Activated CD4-positive, alpha-beta T cell treated with anti-CD3 and anti-CD28 coated beads, Interleukin-2, amount 50 U/mL, for 1 hour (primary cell): ENCODE results near the gene DNMT3A.

Experiments used
- DNase-seq: peaks from one replicate; pipeline ENCODE4 v3.0.0-alpha.2; 2020

DNMT3A gene

GRCh38 chr2:25303633-25304236, 38.0 kb downstream of the DNMT3A start:
- DNase-seq, result no peak

GRCh38 chr2:25302758-25303375, 38.9 kb downstream of the DNMT3A start:
- DNase-seq, result no peak

GRCh38 chr2:25301453-25302352, 40.0 kb downstream of the DNMT3A start:
- DNase-seq, result peak; percentile 46

GRCh38 chr2:25300001-25300400, 41.7 kb downstream of the DNMT3A start:
- DNase-seq, result no peak

- no peak for DNase-seq
Measured at GRCh38 chr2:25298776-25299431, 42.8 kb downstream of the DNMT3A start.

- DNase-seq, result no peak
Measured at GRCh38 chr2:25297738-25298137, 44.0 kb downstream of the DNMT3A start.

GRCh38 chr2:25295621-25296020, 46.1 kb downstream of the DNMT3A start:
- DNase-seq, result no peak

GRCh38 chr2:25294573-25295462, 46.9 kb downstream of the DNMT3A start:
- peak; percentile 64 for DNase-seq

GRCh38 chr2:25293958-25294562, 47.7 kb downstream of the DNMT3A start:
- DNase-seq, result no peak

- no peak for DNase-seq
Measured at GRCh38 chr2:25293145-25293544, 48.6 kb downstream of the DNMT3A start.

- DNase-seq, result no peak
Measured at GRCh38 chr2:25292408-25292807, 49.3 kb downstream of the DNMT3A start.

GRCh38 chr2:25290811-25291495, 50.8 kb downstream of the DNMT3A start:
- DNase-seq, result no peak

GRCh38 chr2:25286723-25287483, 54.8 kb downstream of the DNMT3A start:
- DNase-seq, result no peak

- DNase-seq, result peak; percentile 64
Measured at GRCh38 chr2:25286025-25286400, 55.7 kb downstream of the DNMT3A start.

GRCh38 chr2:25285265-25286024, 56.3 kb downstream of the DNMT3A start:
- no peak for DNase-seq

GRCh38 chr2:25284756-25285155, 57.0 kb downstream of the DNMT3A start:
- DNase-seq, result no peak

- DNase-seq, result no peak
Measured at GRCh38 chr2:25283921-25284320, 57.8 kb downstream of the DNMT3A start.

- no peak for DNase-seq
Measured at GRCh38 chr2:25281941-25282340, 59.8 kb downstream of the DNMT3A start.

- no peak for DNase-seq
Measured at GRCh38 chr2:25281522-25281921, 60.2 kb downstream of the DNMT3A start.
